CD1c-positive myeloid dendritic cell (primary cell): Measurements from ENCODE around the gene TMEM132D.

ENCODE experiments used
- DNase-seq: peaks from one replicate; pipeline ENCODE4 v3.0.0-alpha.2; 2016; ENCODE audit errors: extremely low spot score

Gene TMEM132D

DNA sequence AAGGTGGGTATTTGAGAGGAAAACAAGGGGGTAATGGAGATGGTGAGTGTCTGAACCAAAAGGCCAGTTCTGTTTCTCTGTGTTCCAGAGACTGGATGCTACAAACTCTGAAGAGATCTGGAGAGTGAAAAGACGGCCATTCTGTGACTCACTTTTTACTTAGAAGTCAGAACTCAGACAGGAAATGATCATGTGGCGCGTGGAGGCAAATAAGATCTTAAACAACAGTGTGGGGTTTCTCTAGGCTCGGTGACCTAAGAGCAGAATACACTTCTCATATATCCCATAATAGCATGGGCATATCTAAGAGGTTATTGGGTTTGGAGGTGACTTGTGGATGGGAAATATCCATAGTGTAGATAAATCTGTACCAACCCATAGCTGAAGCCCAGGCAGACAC lies 463.5 kb downstream of the TMEM132D start:
- no peak for DNase-seq

DNA sequence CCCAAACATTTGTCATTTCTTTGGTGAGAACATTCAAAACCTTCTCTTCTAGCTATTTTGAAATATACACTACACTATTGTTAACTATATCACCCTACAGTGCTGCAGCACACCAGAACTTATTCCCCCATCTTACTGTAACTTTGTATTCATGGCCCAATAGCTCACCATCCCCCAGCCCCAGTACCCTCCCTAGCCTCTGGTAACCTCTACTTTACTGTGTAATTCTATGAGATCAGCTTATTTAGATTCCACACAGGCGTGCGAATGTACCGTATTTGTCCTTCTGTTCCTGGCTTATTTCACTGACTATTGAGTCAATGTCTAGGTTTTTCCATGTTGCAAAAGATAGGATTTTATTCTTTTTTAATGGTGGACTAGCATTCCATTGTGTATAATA lies 469.0 kb downstream of the TMEM132D start:
- no peak for DNase-seq

DNA sequence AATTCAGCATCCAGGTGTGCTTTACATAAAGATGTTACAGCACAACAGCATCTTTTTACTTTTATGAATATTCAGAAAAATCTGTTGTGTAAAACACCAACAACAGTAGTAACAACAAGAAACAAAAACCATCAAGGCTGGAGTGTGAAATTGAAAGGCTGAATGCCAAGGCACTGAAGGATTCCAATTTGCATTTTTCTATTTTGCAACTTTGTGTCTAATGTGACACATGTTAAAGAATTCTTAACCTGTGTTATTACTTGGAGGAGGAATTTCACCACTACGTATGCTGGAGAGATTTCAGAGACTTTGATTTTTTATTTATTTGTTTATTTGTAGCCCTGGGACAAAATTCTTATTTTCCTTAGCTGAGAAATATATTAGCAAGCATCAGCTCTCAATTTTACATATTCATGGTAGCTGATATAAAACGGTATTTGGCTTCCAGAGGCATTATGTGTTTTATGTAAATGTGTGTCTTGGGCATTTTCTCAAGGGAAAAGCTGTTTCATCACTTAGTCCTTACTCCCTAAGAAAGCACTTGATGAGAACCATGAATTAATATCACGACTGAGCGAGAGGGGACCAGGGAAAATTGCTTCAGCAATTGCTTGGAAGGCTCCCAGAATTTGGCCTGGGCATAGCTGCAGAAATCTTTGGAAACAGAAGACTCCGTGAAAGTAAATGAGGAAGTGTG lies 475.4 kb downstream of the TMEM132D start:
- no peak for DNase-seq

DNA sequence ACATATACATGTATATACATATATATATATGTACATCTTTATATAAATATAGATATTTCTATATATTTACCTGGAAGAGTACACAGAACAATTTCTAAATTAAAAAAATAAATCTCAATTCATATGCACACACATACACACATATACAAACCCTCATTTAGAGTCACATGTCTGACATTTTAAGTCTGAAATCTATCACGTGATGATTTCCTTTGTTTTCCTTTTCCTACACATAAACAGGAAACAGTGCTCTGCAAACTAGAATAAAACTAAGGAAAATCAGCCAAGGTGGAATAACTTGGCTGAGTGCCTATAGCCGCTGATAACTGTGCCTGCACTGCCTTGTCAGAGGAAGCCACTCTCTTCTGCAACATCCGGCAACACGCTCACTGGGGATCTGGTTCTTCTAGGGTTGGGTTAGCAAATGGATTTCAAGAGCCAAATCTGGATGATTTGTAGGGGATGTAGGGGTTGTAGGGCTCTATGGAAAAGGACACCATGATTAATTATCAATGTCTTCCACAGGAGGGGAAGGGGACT lies 480.7 kb downstream of the TMEM132D start:
- no peak for DNase-seq

DNA sequence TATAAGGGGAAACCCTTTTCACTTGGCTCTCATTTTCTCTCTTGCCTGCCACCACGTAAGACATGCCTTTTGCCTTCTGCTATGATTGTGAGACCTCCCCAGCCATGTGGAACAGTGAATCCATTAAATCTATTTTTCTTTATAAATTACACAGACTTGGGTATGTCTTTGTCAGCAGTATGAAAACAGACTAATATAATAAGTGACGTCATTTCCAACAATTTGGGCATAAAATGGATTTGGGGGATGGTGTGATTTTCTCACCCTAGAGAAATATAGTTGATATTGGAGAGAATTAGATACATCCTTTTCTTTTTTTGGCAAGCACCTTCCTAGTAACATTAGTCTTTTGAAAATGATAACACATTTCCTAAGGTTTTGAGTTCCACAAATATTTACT lies 490.5 kb downstream of the TMEM132D start:
- no peak for DNase-seq

DNA sequence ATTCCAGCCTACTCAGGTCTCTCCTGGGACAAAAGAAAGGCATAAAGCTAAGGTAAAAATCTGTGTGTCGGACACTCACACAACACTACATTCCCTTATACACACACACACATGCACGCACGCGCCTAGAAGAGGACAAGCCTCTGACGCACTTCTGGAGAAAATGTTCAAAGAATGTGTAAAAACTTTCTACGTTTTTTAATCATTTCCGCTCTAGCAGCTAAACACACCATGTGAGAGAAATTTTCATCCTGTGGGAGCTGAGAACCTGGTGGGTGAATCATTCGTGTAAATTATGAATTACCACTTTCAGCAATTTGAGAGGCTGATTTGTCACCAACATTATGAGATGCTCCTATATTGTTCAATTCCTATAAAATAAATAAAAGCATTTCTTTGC lies 494.5 kb downstream of the TMEM132D start:
- DNase-seq = no peak

DNA sequence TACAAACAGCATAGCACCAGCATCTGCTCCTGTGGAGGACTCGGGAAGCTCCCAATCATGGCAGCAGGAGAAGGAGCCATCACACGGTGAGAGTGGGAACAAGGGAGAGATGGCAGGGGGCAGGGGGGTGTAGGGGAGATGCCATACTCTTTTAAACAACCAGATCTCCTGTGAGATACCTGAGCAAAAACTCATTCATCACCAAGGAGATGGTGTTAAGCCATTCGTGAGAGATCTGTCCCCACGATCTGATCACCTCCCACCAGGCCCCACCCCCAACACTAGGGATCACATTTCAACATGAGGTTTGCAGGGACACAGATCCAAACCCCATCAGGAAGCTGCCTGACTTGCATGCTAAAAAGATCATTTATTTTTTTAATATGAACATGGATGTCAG lies 499.3 kb downstream of the TMEM132D start:
- DNase-seq = no peak

DNA sequence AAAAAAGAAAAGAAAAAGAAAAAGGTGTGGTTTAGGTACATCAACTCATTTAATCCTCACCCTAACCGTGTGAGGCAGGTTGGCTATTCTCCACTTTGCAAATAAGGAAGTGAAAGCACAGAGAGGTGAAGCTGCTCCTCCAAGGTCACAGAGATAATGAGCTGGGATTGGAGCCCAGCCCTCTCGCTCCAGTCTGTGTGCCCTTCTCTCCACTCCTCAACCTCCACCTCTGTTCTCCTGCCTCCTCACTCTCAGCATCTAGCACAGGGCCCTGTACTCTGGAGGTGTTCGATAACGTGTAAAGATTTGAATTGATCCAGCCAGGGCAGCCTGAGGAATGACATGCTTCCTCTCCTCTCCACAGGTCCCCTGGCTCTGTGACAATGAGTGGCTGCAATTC lies 502.3 kb downstream of the TMEM132D start:
- DNase-seq = no peak

DNA sequence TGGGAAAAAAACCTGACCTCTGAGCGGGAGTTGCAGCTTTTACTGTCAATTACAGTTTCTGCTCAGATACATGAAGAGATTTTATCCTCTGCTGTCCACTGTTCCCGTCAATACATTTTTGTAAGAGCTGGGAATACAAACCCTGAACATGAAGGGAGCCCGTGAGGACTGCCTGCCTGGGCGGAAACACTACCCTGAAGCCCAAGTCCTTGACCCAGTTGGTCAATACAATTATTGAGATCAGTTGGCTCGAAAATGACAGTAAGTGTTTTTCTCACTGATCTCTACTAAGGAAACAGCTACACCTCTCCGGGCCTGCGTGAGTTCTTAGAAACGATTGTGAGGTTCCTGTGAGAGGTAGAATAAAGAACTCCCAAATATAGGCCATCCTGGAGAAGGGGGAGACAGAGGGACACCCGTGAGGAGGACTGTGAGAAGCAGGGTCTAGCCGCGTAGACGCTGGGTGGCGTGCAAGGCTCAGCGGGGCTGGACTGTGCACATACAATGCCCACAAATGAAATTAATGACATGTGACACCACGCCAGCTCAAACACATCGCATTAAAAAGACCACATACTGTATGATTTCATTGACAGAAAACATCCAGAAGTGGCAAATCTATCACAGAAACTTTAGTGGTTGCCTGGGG lies 509.5 kb downstream of the TMEM132D start:
- DNase-seq = no peak

DNA sequence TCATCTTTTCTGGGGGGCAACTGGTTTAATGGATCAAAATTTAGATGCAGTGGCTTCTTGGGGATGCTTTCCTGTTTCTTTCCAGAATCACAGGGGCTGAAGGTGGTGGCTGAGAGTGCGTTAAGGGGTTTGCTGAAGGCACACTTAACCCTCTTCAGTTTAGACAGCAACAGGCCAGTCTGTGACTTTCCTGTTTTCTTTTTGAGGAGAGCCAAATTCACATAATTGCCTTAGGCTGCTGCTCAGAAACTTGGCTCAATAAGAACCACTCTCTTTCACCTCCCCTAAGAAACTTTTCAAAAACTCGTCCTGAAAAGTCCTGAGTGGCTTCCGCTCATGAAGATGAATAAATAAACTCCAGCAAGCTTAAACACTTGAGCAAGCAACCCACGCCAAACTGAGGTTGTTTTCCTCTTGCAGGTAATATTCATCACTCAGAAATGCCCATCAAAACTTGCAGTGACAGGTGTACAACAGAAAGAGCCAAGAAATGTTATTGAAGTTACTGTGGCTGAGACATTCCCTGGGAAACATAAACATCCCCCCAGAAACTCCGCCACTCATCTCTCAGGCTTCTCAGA lies 510.4 kb downstream of the TMEM132D start:
- DNase-seq = no peak

DNA sequence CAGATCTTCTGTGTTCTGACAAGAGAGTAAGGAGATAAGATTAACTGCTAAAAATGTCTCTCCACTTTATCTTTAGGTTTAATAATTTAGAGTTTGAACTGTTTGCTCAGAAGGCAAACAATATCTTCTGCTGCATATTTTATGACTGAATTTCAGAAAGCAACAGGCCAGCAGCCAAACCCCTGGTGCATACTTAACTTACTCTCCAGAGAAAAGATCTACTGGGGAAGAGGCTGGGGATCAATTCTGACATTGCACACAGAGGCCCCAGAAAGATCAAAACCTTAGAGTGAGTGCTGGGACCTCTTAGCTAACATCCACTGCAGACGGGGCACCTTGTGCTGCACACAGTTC lies 518.2 kb downstream of the TMEM132D start:
- no peak for DNase-seq

DNA sequence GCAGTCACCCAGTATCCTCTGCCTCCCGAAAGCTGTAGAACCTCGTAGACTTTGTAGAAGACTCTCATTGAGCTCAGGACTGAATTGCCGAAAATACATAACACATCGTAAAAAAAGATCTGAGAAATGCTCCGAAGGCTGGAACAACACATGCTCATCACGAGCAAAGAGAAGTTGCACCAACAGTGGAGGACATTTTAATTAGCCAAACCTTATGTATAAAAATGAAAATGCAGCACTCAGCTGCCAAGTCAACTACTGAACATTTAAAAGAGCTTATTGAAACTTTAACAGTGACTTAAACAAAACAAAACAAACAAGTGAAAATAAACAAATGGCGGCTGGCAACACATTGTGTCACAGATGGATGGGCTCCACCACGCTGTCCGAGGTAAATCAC lies 519.9 kb downstream of the TMEM132D start:
- DNase-seq = no peak

DNA sequence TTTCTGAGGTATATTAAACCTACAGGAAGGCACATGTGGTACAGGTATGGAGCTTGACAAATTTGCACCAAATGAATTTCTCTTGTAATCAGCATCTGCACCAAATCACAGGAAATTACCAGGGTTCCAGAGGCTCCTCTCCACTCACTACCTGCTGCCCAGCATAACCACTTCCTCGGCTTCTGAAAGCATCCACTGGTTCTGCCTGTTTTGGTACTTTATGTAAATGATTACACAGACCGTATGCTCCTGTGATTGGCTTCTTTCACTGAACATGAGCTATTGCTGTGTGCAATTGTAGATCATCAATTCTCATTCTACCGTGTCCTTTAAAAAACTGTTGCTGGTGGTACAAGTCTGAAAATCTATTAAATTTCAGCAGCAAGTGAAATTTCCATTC lies 522.1 kb downstream of the TMEM132D start:
- no peak for DNase-seq

DNA sequence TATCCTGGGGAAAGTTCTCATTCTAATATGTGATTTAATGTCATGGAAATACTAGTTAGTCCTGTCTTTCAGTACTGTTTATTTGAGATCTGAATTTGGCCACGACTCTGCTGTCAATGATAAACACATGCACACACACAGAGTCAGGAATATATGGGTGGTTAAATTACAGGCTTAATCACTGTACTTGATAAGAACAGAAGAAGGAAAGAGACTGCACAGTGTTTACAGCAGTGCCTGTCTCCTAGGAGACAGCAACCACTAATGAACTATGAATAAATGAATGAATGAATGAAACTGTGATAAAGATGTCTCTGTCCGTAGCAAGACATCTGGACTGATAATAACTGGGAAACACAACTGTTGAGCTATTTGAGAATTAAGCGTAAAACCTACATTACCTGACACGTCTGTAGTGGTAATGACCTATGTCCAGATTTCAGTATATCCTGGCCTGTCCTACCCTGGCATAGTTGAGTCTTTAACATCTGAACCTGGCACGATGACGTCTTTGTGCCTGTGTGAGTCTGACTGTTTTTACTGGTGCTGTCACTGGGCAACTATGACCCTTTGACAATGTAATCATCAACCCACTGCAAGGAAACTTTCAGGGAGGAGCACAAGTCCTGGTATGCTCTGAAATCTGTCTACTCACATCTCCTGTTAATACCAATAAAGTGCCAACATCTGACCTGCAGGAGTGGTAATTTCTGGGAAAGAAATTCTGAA lies 524.6 kb downstream of the TMEM132D start:
- no peak for DNase-seq

DNA sequence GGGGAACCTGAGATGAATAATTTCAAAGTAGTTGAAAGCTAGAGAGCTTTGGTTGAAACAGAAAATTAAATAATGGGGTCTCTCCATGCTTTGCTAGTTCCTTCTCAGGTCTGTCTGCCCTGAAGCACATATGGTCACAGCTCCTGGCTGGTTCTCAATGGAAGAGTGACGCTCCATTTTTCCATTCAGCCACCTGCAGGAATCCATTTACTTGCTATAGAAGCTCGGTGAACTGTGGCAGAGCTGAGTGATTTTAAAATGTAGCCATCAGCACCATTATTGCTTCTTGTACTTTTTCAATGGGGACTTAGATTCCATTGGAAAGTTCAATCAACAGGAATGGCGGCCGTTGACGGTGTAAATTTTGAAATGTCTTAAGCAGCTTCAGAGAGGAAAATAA lies 525.3 kb downstream of the TMEM132D start:
- no peak for DNase-seq

DNA sequence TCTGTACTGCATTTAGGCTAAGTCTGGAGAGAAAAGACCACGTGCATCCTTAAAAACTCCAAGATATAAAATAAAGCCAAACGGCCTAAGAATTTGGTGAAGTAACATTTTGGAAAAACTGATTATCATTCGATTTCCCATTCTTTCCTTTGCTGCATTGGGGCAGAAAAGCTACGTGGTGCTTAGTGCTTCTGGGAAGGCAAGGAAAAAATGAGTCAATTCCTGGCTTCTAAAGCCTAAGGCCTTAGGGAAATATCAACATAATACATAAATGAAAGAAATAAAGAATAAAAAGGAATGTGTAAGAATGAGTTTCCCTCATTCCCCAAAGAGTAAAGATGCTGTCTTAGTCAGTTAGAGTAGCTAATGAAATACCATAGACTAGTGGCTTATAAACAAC lies 530.1 kb downstream of the TMEM132D start:
- DNase-seq = no peak

DNA sequence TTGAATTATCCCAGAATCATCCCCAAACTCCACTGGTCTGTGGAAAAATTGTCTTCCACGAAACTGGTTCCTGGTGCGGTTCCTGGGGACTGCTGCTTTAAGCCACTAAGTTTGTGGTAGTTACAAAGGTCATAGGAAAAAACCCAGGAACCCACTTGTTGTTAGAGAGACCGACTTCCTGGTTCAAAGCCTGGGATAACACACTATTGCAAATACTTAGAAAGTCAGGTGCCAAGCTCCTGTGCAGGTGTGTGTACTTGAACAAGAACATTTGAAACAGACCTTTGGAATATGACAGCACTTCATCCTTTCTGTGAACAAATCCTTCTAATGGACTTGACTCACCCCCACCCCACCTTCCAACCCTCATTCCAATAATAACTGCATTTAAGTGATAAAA lies 530.9 kb downstream of the TMEM132D start:
- no peak for DNase-seq

DNA sequence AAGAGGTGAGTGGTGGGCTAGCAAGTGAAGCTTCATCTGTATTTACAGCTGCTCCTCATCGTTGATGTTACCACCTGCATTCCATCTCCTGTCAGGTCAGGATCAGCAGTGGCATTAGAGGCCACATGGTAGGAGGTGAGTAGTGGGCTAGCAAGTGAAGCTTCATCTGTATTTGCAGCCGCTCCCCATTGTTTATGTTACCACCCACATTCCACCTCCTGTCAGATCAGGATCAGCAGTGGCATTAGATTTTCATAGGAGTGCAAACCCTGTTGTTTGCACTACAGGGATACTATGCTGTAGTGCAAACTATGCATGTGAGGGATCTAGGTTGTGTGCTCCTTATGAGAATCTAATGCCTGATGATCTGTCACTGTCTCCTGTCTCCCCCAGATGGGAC lies 531.5 kb downstream of the TMEM132D start:
- no peak for DNase-seq

DNA sequence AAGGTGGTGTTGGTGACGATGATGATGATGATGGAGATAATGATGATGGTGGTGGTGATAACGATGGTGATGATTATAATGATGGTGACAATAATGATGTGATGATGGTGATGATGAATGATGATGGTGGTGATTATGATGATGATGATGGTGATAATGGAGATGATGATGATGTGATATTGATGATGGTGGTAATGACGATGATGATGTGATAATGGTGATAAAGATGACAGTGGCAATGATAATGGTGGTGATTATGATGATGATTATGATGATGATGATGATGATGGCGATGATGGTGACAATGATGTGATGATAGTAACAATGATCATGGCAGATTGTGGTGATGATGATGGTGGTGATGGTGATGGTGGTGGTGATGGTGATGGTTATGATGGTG lies 532.6 kb downstream of the TMEM132D start:
- no peak for DNase-seq

DNA sequence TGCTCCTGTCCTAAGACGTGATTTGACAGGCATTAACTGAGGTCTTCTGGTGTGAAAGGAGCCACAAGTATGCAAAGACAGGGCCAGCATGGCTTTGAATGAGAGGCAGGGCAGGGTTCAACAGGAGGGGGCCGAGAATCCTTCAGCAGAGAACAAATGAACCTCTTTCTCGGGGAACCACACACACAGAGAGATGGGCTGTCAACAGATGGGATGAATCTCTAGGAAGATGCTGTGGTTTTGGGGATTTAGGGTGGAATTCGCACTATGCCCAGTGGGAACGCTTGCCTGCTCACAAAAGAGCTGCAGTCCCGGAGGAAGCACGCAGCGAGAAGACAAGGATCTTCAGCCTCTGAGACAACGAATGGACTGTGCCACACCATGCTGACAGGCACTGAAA lies 537.2 kb downstream of the TMEM132D start:
- no peak for DNase-seq

DNA sequence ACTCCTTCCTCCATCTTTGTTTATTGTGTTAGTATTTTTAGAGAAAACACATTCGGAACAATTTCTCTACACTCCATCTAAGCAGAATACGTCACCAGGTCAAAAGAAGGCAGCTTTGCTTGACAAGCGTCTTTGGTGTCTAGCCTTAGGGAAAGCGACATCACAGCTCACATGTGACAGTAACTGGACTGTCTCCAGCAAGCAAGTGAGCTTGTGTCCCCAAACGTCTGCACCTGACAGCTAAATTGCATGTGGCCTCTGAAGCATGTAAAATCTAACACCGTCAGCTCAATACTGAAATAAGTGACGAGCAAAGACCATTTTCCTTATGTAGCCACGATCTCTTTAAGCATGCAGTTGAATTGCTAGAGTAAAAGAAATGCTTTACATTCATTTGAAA lies 540.8 kb downstream of the TMEM132D start:
- DNase-seq = no peak

DNA sequence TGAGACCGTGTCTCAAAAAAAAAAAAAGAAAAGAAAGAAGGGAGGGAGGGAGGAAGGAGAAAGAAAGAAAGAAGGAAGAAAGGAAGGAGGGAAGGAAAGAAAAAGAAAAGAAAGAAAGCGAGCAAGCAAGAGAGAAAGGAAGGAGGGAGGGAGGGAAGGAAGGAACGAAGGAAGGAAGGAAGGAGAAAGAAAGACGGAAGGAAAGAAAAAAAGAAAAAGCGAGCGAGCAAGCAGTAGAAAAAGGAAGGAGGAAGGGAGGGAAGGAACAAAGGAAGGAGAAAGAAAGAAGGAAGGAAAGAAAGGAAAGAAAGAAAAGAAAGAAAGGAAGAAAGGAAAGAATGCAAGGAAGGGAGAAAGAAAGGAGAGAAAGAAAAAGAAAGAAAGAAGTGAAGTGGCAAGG lies 546.6 kb downstream of the TMEM132D start:
- DNase-seq = no peak

DNA sequence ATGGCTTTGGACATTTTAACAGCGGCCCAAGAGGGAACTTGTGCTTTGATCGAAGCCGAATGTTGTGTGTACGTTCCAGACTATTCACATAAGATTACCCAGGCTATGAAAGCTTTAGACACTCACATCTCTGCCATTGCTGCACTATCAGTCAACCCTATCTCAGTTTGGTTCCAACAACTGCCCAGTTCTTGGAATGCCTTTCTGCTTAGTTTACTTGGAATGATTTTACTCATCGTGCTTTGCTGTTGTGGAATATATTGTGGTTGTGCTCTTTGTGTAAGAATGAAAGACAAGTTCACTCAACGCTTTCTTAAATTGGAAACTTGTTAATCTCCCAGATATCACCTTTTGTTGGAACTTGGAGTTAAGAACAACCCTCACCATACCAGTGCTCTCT lies 552.3 kb downstream of the TMEM132D start:
- no peak for DNase-seq
